GM21737 (cell line): Measurements from ENCODE around the gene NBL1.

Source experiments
- ATAC-seq: cut with Tn5 transposase; IDR thresholded peaks from one replicate; pipeline ENCODE4 v1.9.1; 2021; ENCODE audit warnings: mild to moderate bottlenecking, moderate library complexity; ENCODE audit not compliant: unreplicated experiment

NBL1 gene

GRCh38 chr1:19665496-19666465, 21.7 kb downstream of the NBL1 start:
- ATAC-seq, result no peak

- no peak for ATAC-seq
These were observed 24.8 kb downstream of the NBL1 start for GRCh38 chr1:19668888-19669287.

GRCh38 chr1:19670787-19671186, 26.7 kb downstream of the NBL1 start:
- ATAC-seq, result no peak

GRCh38 chr1:19672237-19672636, 28.1 kb downstream of the NBL1 start:
- ATAC-seq, result no peak

GRCh38 chr1:19675797-19676196, 31.7 kb downstream of the NBL1 start:
- no peak for ATAC-seq

GRCh38 chr1:19676438-19676922, 32.4 kb downstream of the NBL1 start:
- ATAC-seq, result no peak

- no peak for ATAC-seq
These were observed 34.4 kb downstream of the NBL1 start for GRCh38 chr1:19678493-19678892.

- no peak for ATAC-seq
These were observed 34.9 kb downstream of the NBL1 start for GRCh38 chr1:19678931-19679453.

- ATAC-seq, result no peak
These were observed 35.6 kb downstream of the NBL1 start for GRCh38 chr1:19679691-19680090.

- no peak for ATAC-seq
These were observed 36.5 kb downstream of the NBL1 start for GRCh38 chr1:19680644-19681043.

- ATAC-seq, result no peak
These were observed 38.1 kb downstream of the NBL1 start for GRCh38 chr1:19682257-19682656.

- ATAC-seq, result no peak
These were observed 38.8 kb downstream of the NBL1 start for GRCh38 chr1:19682901-19683300.

- no peak for ATAC-seq
These were observed 39.2 kb downstream of the NBL1 start for GRCh38 chr1:19683351-19683750.

GRCh38 chr1:19684677-19685076, 40.6 kb downstream of the NBL1 start:
- ATAC-seq, result no peak

GRCh38 chr1:19685994-19686393, 41.9 kb downstream of the NBL1 start:
- no peak for ATAC-seq

- no peak for ATAC-seq
These were observed 43.3 kb downstream of the NBL1 start for GRCh38 chr1:19687414-19687813.

- ATAC-seq, result no peak
These were observed 44.1 kb downstream of the NBL1 start for GRCh38 chr1:19688041-19688842.

- ATAC-seq, result no peak
These were observed 45.1 kb downstream of the NBL1 start for GRCh38 chr1:19689085-19689757.

GRCh38 chr1:19689856-19690255, 45.7 kb downstream of the NBL1 start:
- no peak for ATAC-seq

GRCh38 chr1:19690342-19690741, 46.2 kb downstream of the NBL1 start:
- ATAC-seq, result no peak

GRCh38 chr1:19694298-19694697, 50.2 kb downstream of the NBL1 start:
- ATAC-seq, result no peak
